ENCODE measurements around the gene PHF24.

DNA sequence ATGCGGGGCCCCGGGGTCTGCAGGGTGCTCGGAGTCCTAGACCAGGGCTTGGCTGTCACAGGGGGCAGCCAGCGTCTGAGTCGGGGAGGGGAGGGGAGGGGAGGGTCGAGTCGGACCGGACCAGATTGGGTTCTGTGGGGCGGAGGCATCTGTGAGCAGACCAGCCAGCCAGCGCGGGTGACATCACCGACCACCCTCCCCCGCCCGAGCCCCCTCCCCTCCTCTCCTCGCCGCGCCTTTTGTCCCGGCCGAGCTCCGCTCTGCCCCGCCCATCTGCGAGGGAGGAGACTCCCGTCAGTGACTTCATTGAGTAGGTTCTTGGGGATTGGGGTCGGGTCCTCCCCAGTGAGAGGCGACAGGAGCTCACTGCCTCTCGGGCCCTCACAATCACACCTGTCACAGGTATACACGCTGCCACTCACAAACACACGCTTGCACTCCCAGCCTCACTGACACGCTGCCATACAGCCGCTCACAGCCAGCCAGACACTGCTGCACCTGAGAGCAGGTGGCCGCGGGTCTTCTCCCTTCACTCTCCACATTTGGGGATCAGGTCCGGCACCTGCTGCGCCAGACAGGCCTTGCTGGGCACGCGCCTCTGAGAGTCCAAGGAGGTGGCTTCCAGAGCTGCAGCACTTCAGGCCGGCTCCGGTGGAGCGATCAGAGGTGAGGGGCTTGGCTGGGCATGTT lies 32.0 kb downstream of the PHF24 start:
- no peak for TF ChIP-seq EP300 (IDR thresholded peaks at IDR 0.05)
- TF ChIP-seq, protein P1, sequence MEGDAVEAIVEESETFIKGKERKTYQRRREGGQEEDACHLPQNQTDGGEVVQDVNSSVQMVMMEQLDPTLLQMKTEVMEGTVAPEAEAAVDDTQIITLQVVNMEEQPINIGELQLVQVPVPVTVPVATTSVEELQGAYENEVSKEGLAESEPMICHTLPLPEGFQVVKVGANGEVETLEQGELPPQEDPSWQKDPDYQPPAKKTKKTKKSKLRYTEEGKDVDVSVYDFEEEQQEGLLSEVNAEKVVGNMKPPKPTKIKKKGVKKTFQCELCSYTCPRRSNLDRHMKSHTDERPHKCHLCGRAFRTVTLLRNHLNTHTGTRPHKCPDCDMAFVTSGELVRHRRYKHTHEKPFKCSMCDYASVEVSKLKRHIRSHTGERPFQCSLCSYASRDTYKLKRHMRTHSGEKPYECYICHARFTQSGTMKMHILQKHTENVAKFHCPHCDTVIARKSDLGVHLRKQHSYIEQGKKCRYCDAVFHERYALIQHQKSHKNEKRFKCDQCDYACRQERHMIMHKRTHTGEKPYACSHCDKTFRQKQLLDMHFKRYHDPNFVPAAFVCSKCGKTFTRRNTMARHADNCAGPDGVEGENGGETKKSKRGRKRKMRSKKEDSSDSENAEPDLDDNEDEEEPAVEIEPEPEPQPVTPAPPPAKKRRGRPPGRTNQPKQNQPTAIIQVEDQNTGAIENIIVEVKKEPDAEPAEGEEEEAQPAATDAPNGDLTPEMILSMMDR (IDR thresholded peaks at IDR 0.05), result no peak

All from gastroesophageal sphincter (tissue), 3 donors.